ENCODE data around the gene LSAMP.

- TF ChIP-seq CTCF (conservative IDR thresholded peaks at IDR 0.05) (no peak), EZH2 (IDR thresholded peaks at IDR 0.05; ENCODE audit: low read depth) (no peak)
These were observed 296.1 kb downstream of the LSAMP start for GRCh38 chr3:116148881-116149851.

All from PC-9 (cell line).